ENCODE measurements around the gene HSPB6.

The HSPB6 gene

DNA sequence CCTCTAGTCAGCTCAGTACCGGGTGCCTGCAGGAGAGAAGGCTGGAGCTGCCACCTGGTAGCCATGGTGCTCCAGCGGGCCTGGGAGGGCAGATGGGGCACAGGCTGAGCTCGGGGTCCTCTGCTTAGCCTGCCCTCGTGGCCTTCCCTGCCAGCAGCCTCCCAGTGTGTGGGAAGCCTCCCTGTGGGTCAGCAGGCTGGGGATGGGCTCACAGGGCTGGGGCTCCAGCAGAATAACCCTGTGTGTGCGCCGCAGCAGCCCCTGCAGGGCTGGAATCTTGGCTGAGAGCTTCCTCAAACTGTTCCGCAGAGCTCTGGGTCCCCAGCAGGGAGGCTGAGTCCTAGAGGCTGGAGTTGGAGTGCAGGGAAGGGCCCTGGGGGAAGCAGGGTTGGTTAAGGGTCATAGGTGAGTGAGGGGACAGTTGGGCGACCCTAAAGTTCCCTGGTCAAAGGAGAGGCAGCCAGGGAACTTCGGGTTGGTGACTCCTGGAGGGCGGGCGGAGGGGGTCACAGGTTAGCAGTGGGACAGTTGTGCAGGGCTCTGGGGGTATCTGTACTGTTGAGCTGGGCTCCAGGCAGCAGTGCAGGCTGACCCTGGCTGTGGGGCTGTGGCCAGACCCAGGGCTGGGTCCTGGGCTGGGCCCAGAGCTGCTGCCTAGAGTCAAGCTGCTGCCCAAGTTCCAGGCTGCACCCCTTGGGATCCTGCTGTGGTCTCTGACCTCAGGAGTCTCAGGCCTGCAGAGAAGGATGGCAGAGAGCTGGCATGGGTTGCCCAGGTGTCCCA lies 32.6 kb upstream of the HSPB6 start:
- Mint-ChIP-seq H3K9me3 (no peaks in the 10 kb centered on the region), H3K4me3 (no peak overlapping the region), H3K4me1 (no peaks in the 10 kb centered on the region), H3K27ac (no peak overlapping the region), H3K27me3 (peaks cover 32% of the 10 kb centered on the region), H3K36me3 (no peaks in the 10 kb centered on the region)
- no peak for ATAC-seq

DNA sequence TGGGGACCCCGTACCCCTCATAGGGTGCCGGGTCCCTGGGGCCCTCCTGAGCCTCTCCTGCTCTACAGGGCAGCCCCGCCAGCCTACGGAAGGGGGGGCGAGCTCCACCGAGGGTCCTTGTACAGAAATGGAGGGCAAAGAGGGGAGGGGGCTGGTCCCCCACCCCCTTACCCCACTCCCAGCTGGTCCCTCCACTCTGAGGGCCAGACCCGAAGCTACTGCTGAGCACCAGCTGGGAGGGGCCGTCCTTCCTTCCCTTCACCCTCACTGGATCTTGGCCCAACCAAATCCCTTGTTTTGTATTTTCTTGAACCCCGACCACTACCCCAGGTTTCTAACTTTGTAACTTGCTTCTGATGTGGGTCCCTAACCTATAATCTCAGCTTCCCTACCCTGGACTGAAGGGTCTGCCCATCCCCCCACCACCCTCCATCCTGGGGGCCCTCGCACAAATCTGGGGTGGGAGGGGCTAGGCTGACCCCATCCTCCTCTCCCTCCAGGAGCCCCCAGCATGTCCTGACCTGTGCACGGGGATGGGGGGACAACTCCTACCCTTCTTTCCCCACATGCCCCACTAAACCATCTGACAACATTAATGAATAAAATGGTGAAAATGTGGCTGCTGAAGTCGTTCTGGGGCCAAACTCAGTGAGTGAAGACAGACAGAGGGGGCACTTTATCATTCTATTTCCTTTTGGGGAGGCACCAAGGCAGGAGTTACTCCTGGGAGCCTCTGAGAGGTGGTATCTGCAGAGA lies 31.6 kb upstream of the HSPB6 start:
- ATAC-seq: no peak
- no peak overlapping the region for H3K27ac Mint-ChIP-seq
- peaks cover 23% of the 10 kb centered on the region for H3K27me3 Mint-ChIP-seq
- peaks cover 2% of the 10 kb centered on the region for H3K4me1 Mint-ChIP-seq
- no peak overlapping the region for H3K4me3 Mint-ChIP-seq
- H3K9me3 Mint-ChIP-seq: no peaks in the 10 kb centered on the region
- no peaks in the 10 kb centered on the region for H3K36me3 Mint-ChIP-seq

DNA sequence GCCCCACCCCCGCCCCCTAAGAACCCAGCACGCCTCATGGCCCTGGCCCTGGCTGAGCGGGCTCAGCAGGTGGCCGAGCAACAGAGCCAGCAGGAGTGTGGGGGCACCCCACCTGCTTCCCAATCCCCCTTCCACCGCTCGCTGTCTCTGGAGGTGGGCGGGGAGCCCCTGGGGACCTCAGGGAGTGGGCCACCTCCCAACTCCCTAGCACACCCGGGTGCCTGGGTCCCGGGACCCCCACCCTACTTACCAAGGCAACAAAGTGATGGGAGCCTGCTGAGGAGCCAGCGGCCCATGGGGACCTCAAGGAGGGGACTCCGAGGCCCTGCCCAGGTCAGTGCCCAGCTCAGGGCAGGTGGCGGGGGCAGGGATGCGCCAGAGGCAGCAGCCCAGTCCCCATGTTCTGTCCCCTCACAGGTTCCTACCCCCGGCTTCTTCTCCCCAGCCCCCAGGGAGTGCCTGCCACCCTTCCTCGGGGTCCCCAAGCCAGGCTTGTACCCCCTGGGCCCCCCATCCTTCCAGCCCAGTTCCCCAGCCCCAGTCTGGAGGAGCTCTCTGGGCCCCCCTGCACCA lies 30.5 kb upstream of the HSPB6 start:
- peaks cover 12% of the 10 kb centered on the region for H3K27me3 Mint-ChIP-seq
- H3K27ac Mint-ChIP-seq: no peak overlapping the region
- no peaks in the 10 kb centered on the region for H3K9me3 Mint-ChIP-seq
- peaks cover 6% of the 10 kb centered on the region for H3K4me1 Mint-ChIP-seq
- no peak for ATAC-seq
- H3K4me3 Mint-ChIP-seq: no peak overlapping the region
- H3K36me3 Mint-ChIP-seq: no peaks in the 10 kb centered on the region

DNA sequence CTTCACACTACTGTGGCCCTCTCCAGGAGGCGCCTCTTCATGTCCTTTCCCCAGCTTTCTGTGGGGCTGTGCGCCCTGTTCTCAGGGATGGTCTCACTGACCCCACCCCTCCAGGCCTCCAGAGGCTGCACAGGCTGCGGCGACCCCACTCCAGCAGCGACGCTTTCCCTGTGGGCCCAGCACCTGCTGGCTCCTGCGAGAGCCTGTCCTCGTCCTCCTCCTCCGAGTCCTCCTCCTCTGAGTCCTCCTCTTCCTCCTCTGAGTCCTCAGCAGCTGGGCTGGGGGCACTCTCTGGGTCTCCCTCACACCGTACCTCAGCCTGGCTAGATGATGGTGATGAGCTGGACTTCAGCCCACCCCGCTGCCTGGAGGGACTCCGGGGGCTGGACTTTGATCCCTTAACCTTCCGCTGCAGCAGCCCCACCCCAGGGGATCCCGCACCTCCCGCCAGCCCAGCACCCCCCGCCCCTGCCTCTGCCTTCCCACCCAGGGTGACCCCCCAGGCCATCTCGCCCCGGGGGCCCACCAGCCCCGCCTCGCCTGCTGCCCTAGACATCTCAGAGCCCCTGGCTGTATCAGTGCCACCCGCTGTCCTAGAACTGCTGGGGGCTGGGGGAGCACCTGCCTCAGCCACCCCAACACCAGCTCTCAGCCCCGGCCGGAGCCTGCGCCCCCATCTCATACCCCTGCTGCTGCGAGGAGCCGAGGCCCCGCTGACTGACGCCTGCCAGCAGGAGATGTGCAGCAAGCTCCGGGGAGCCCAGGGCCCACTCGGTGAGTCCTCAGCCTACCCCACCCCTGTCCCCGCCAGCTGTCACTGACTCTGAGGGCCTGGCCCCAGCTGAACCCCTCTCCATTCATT lies 29.7 kb upstream of the HSPB6 start:
- peaks cover 4% of the 10 kb centered on the region for H3K27me3 Mint-ChIP-seq
- no peaks in the 10 kb centered on the region for H3K36me3 Mint-ChIP-seq
- ATAC-seq: peak; percentile 4
- no peak overlapping the region for H3K4me3 Mint-ChIP-seq
- no peaks in the 10 kb centered on the region for H3K9me3 Mint-ChIP-seq
- H3K4me1 Mint-ChIP-seq: peaks cover 6% of the 10 kb centered on the region
- no peak overlapping the region for H3K27ac Mint-ChIP-seq

DNA sequence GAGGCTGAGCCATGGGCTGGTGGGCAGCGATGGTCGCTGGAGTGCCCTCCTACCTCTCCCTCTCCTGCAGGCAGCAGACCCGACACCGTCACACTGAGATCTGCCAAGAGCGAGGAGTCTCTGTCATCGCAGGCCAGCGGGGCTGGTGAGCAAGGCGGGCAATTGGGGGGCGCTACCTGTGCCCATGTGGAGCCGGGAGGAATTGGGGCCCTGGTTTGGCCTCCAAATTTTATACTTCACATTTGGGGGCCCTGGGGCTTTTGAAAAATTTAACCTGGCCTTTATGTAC lies 28.5 kb upstream of the HSPB6 start:
- Mint-ChIP-seq H3K27me3 (no peaks in the 10 kb centered on the region), H3K9me3 (no peaks in the 10 kb centered on the region), H3K27ac (no peak overlapping the region), H3K4me1 (peaks cover 6% of the 10 kb centered on the region), H3K36me3 (no peaks in the 10 kb centered on the region), H3K4me3 (no peak overlapping the region)
- no peak for ATAC-seq

DNA sequence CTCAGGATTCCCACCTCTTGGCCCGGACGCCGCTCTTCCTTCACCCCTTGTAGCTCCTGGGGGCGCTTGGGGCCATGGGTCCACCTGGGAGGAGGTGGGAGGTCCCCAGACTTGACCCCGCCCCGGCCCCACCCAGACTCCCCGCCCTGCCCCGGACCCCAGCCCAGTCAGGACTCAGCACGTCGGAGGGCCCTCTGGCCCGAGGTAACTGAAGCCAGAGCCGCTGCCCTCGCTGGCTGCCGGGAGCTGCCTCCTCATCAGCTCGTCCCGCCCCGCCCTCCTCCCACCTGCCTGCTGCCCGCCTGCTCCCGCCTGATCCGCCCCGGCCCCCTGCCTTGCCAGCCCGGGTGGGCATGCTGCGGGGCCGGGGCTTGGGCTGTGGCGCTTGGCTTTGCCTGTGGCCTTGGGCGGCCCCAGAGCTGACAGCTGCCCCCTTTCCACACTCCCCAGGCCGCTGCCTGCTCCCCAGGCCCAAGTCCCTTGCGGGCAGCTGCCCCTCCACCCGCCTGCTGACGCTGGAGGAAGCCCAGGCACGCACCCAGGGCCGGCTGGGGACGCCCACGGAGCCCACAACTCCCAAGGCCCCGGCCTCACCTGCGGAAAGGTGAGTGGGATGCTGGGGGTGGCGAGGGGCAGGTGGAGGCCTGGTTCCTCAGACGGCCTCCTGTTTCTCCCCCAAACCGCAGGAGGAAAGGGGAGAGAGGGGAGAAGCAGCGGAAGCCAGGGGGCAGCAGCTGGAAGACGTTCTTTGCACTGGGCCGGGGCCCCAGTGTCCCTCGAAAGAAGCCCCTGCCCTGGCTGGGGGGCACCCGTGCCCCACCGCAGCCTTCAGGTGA lies 27.9 kb upstream of the HSPB6 start:
- ATAC-seq: no peak
- H3K4me1 Mint-ChIP-seq: peaks cover 6% of the 10 kb centered on the region
- H3K27ac Mint-ChIP-seq: no peak overlapping the region
- H3K27me3 Mint-ChIP-seq: no peaks in the 10 kb centered on the region
- H3K36me3 Mint-ChIP-seq: no peaks in the 10 kb centered on the region
- H3K9me3 Mint-ChIP-seq: no peaks in the 10 kb centered on the region
- no peak overlapping the region for H3K4me3 Mint-ChIP-seq

DNA sequence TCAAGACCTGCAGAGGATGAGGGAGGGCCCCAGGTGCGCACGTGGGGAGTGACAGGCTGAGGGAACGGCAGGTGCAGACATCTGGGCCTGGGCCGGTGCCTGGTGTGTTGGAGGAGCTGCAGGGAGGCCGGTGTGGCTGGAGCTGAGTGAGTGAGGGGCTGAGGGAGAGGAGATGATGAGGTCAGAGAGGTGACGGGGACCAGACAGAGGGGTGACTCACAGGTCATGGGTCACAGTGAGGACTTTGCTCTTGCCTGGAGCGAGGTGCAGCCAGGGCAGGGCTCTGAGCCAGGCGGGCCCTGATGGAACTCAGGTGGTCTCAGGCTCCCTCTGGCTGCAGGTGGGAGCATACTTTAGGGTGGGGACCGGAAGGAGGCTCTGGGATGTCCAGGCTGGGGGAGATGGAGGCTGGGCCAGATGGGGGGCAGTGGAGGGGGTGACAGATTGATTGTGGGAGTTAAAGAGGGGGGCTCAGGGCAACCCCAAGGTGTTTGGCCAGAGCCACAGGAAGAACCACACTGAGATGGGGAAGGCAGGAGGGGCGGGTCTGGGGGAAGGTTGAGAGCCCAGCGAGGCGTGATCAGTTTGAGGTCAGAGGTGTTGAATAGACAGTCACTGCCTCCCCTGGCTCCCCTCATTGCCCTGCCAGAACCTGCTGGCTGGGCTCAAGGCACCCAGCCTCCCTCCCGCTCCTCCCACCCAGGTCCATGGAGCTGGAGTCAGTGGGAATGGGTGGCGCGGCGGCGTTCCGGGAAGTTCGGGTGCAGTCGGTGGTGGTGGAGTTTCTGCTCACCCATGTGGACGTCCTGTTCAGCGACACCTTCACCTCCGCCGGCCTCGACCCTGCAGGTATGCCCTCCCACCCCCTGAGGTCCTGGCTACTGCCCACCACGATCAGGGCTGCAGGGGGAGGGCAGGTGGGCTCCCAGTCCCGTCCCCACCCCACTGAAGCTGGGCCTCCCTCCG lies 26.9 kb upstream of the HSPB6 start:
- no peaks in the 10 kb centered on the region for H3K36me3 Mint-ChIP-seq
- peaks cover 6% of the 10 kb centered on the region for H3K4me1 Mint-ChIP-seq
- H3K9me3 Mint-ChIP-seq: no peaks in the 10 kb centered on the region
- no peak overlapping the region for H3K4me3 Mint-ChIP-seq
- H3K27me3 Mint-ChIP-seq: no peaks in the 10 kb centered on the region
- ATAC-seq: no peak
- H3K27ac Mint-ChIP-seq: no peak overlapping the region

DNA sequence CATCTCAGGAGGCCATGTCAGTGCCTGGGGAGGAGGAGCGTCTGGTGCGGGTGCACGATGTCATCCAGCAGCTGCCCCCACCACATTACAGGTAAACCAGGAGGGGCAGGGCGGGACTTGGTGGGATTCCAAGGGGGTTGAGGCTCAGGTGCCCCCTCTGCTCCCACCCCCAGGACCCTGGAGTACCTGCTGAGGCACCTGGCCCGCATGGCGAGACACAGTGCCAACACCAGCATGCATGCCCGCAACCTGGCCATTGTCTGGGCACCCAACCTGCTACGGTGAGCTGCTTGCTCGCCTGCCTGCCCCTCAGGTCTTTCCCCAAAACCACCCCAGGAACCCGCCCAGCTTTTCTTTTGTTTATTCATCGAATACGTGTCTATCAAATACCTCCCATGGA lies 25.8 kb upstream of the HSPB6 start:
- Mint-ChIP-seq H3K9me3 (no peaks in the 10 kb centered on the region), H3K36me3 (no peaks in the 10 kb centered on the region), H3K4me1 (peaks cover 6% of the 10 kb centered on the region), H3K4me3 (no peak overlapping the region), H3K27ac (no peak overlapping the region), H3K27me3 (no peaks in the 10 kb centered on the region)
- no peak for ATAC-seq

DNA sequence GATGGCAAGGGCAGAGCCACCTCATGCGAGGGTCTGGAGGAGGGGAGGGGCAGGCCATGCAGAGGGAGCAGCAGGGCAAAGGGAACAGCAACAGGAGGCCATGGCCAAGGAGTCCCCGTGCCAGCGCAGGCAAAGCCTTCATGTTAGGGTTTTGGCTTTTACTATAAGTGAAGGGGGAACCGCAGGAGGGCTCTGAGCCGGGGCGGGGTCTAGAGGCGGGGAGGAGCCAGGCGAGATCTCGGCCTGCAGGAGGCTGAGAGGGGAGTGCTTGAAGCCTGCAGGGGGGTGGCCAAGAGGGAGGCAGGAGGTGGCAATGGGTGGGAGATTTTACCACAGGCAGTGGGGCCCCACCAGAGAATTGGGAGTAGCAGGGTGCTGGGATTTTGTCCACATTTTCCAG lies 24.8 kb upstream of the HSPB6 start:
- no peak overlapping the region for H3K27ac Mint-ChIP-seq
- H3K9me3 Mint-ChIP-seq: no peaks in the 10 kb centered on the region
- H3K27me3 Mint-ChIP-seq: no peaks in the 10 kb centered on the region
- no peak overlapping the region for H3K4me3 Mint-ChIP-seq
- peaks cover 6% of the 10 kb centered on the region for H3K4me1 Mint-ChIP-seq
- no peaks in the 10 kb centered on the region for H3K36me3 Mint-ChIP-seq
- no peak for ATAC-seq

DNA sequence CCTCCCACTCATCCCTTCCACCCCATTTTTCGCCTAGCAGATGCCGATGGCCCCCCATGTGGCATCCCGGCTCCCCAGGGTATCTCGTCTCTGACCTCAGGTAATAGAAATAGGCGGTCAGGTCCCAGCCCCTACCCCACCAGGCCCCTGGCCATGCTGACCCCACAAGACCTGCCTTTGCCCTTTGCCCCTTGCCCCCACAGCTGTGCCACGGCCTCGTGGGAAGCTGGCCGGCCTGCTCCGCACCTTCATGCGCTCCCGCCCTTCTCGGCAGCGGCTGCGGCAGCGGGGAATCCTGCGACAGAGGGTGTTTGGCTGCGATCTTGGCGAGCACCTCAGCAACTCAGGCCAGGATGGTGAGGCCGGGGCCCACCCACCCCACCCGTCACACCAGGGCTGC lies 23.9 kb upstream of the HSPB6 start:
- ATAC-seq: no peak
- H3K4me1 Mint-ChIP-seq: peaks cover 16% of the 10 kb centered on the region
- no peaks in the 10 kb centered on the region for H3K27me3 Mint-ChIP-seq
- H3K4me3 Mint-ChIP-seq: no peak overlapping the region
- H3K36me3 Mint-ChIP-seq: no peaks in the 10 kb centered on the region
- H3K27ac Mint-ChIP-seq: no peak overlapping the region
- no peaks in the 10 kb centered on the region for H3K9me3 Mint-ChIP-seq

DNA sequence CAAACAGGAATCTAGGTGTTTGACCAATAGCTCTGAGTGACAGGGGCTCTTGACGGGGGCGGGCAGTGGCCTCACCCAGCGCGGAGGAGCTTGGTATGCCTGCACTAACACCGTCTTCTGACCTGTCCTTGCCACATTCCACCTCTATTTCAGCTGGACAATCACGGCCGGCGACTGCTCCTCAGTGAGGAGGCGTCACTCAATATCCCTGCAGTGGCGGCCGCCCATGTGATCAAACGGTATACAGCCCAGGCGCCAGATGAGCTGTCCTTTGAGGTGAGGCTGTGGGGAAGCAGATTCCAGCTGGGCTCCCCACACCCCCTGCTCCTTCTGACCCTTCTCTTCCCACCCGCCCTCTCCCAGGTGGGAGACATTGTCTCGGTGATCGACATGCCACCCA lies 23.2 kb upstream of the HSPB6 start:
- Mint-ChIP-seq H3K9me3 (no peaks in the 10 kb centered on the region), H3K36me3 (no peaks in the 10 kb centered on the region), H3K4me1 (peaks cover 18% of the 10 kb centered on the region), H3K27me3 (no peaks in the 10 kb centered on the region), H3K27ac (no peak overlapping the region), H3K4me3 (no peak overlapping the region)
- ATAC-seq: no peak

DNA sequence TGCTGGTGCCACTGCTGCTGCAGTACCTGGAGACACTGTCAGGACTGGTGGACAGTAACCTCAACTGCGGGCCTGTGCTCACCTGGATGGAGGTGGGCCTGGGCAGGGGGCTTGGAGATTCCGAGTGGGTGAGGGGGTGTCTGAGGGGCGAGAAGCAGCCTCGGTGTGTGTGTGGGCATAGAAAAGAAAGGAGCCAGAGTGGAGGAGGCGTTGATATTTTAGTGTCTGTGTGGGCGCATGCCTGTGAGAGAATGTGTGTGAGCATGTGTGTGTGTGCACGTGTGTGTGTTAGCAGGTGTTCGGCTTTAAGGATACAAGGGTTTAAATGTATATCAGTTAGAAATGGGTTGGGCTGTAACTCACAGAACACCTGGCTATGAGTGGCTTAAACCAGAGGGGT lies 22.2 kb upstream of the HSPB6 start:
- H3K4me1 Mint-ChIP-seq: peaks cover 27% of the 10 kb centered on the region
- no peaks in the 10 kb centered on the region for H3K27me3 Mint-ChIP-seq
- H3K36me3 Mint-ChIP-seq: no peaks in the 10 kb centered on the region
- H3K4me3 Mint-ChIP-seq: no peak overlapping the region
- no peaks in the 10 kb centered on the region for H3K9me3 Mint-ChIP-seq
- no peak for ATAC-seq
- H3K27ac Mint-ChIP-seq: no peak overlapping the region

DNA sequence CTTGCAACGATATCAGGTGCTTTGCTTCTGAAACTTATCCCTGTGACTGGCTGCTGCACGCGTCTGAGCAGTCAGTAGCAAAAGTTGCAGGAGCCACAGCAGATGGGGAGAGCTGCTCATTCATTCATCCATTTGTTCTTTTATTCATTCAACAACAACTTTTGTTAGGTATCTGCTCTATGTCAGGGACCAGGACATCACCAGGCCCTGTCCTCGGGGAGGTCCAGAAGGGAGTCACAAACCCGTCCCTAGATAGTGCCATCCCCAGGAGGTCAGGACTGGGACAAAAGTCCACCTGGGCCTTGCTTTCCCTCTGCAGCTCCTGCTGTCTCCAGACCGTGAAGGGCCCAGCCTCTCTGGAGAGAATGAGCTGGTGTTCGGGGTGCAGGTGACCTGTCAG lies 21.1 kb upstream of the HSPB6 start:
- H3K27me3 Mint-ChIP-seq: no peaks in the 10 kb centered on the region
- H3K9me3 Mint-ChIP-seq: no peaks in the 10 kb centered on the region
- ATAC-seq: no peak
- H3K4me3 Mint-ChIP-seq: no peak overlapping the region
- no peak overlapping the region for H3K27ac Mint-ChIP-seq
- no peaks in the 10 kb centered on the region for H3K36me3 Mint-ChIP-seq
- H3K4me1 Mint-ChIP-seq: peaks cover 22% of the 10 kb centered on the region

Data from stimulated activated memory B cell treated with anti-CD40 and anti-IgM and Interleukin-4, amounts not matched to agents 10 μg/mL and 1 μg/mL and 100 μg/mL, for 72 hours (primary cell).